AG04449 (cell line): ENCODE data around the gene CCDC80.

Experiments
- CTCF ChIA-PET: fragments of 350-600 bp; formaldehyde crosslinking; extraction: SDS; loops from one replicate; lab custom pipeline; 2021; ENCODE audit warnings: antibody characterized with exemption; lab: Yijun Ruan, JAX
- POLR2A ChIA-PET: fragments of 400-600, 350-600 bp; formaldehyde crosslinking; extraction: SDS; loops from one replicate; lab custom pipeline; 2020; ENCODE audit warnings: antibody characterized with exemption, inconsistent platforms; lab: Yijun Ruan, JAX
- DNase-seq: peaks from one replicate; pipeline ENCODE4 v3.0.0-alpha.2; 2010; ENCODE audit warnings: low read depth, low spot score
- H3K4me3 ChIP-seq: 2 replicates; pipeline ENCODE4 v1.5.1; 2011; ENCODE audit warnings: low read depth, mild to moderate bottlenecking, control low read depth, low read length
- TF ChIP-seq, protein P1 (sequence below): IDR thresholded peaks from one replicate; pipeline ENCODE4 v1.5.1; 2011; ENCODE audit warnings: mild to moderate bottlenecking, moderate library complexity, low read length, control low read depth, inconsistent platforms; ENCODE audit not compliant: insufficient read depth; ENCODE audit errors: missing control alignments

CCDC80 gene

DNA sequence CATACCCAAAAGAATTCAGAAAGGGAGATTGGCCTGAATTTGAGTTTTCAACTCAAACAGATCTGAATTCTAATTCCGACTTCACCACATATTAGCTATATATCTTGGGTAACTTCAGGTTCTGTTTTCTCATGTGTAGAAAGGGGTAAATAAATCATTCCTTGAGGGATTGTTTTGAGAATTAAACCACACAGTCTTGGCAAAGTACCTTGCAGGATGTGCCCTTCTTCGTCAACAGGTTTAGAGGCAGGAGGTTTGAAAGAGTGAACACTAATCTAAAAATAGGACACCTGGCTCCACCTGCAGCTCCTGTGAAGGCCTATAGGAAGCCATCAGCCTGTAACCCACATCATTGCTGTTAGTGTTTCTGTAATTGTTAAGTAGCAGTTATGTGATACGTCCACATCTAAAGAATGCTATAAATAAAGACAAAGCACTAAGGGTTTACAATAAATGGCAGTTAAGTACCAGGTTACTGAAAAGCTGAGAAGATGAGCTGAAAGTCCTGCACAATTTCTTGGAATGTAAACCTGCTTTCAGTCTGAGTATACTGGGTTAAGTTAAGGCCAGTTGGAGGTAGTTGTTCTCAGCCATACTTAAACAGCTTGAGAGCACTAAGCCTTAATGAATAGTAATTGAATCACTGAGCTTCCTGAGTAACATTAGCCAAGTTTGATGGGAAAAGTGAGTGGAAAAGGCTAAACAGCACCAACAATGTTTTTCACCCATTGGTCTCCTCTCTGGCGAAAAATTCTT, 6.0 kb downstream of the CCDC80 start:
- ChIA-PET POLR2A (interaction anchor here (0.9 to 1.5 kb wide), 5 partner anchors 11 to 384 kb away, joined by 3 to 4 read pairs (median 3); a partner anchor contains a TSS), CTCF (interaction anchor here (1.0 to 3.9 kb wide), 10 partner anchors 8 to 399 kb away, joined by 3 to 19 read pairs (median 6); no protein-coding TSS in a partner anchor)
- TF ChIP-seq, protein P1, sequence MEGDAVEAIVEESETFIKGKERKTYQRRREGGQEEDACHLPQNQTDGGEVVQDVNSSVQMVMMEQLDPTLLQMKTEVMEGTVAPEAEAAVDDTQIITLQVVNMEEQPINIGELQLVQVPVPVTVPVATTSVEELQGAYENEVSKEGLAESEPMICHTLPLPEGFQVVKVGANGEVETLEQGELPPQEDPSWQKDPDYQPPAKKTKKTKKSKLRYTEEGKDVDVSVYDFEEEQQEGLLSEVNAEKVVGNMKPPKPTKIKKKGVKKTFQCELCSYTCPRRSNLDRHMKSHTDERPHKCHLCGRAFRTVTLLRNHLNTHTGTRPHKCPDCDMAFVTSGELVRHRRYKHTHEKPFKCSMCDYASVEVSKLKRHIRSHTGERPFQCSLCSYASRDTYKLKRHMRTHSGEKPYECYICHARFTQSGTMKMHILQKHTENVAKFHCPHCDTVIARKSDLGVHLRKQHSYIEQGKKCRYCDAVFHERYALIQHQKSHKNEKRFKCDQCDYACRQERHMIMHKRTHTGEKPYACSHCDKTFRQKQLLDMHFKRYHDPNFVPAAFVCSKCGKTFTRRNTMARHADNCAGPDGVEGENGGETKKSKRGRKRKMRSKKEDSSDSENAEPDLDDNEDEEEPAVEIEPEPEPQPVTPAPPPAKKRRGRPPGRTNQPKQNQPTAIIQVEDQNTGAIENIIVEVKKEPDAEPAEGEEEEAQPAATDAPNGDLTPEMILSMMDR: no peak
- DNase-seq: no peak
- peak overlapping the region; percentile 74 for H3K4me3 ChIP-seq

- CTCF ChIA-PET: interaction anchor here (0.9 to 2.7 kb wide), 5 partner anchors 10 to 401 kb away, joined by 3 to 19 read pairs (median 4); no protein-coding TSS in a partner anchor
- TF ChIP-seq, protein P1: no peak
- POLR2A ChIA-PET: interaction anchor here (1.3 kb wide), 1 partner anchor 12 kb away, joined by 3 read pairs; no protein-coding TSS in a partner anchor
- peak overlapping the region; percentile 74 for H3K4me3 ChIP-seq
- no peak for DNase-seq
These were observed 7.2 kb downstream of the CCDC80 start for GRCh38 chr3:112633757-112634156.

- H3K4me3 ChIP-seq: peak overlapping the region; percentile 74
- ChIA-PET POLR2A (interaction anchor here (1.3 kb wide), 1 partner anchor 12 kb away, joined by 3 read pairs; no protein-coding TSS in a partner anchor), CTCF (interaction anchor here (1.0 to 2.7 kb wide), 2 partner anchors 51 to 101 kb away, joined by 3 to 19 read pairs; no protein-coding TSS in a partner anchor)
- DNase-seq: no peak
- TF ChIP-seq, protein P1: no peak
These were observed 7.8 kb downstream of the CCDC80 start for GRCh38 chr3:112633191-112633590.

- DNase-seq: no peak
- ChIA-PET CTCF (interaction anchor here (1.0 to 2.1 kb wide), 4 partner anchors 10 to 181 kb away, joined by 3 to 6 read pairs (median 4); no protein-coding TSS in a partner anchor), POLR2A (interaction anchor here (1.3 to 1.5 kb wide), 2 partner anchors 9 to 11 kb away, joined by 3 to 4 read pairs; no protein-coding TSS in a partner anchor)
- TF ChIP-seq, protein P1: no peak
- peak overlapping the region; percentile 74 for H3K4me3 ChIP-seq
These were observed 8.3 kb downstream of the CCDC80 start for GRCh38 chr3:112632596-112632995.

- TF ChIP-seq, protein P1: no peak
- ChIA-PET POLR2A (no interaction called here), CTCF (interaction anchor here (0.9 to 2.1 kb wide), 4 partner anchors 11 to 63 kb away, joined by 3 to 6 read pairs (median 5); no protein-coding TSS in a partner anchor)
- H3K4me3 ChIP-seq: no peak overlapping the region
- DNase-seq: no peak
These were observed 9.7 kb downstream of the CCDC80 start for GRCh38 chr3:112631257-112631656.

DNA sequence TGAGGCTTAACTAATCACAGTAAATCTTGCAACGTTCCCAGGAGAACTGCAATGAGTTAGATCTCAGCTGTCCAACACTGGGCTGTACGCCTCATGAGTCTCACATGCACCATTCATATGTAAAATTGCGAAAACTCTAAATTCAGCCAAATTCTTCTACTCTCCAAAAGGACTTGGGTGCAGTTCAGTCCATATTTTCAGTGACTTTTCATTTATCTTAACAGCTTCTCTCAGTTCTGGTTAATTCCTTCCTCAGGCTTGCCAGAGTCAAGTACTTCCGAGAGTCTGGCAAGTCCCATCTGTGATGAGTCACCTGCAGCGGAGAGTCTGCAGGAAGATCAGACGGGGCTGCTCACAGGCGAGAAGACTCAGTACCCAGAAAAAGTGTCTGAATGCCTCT, 11.5 kb downstream of the CCDC80 start:
- ChIA-PET POLR2A (interaction anchor here (0.6 kb wide), 1 partner anchor 10 kb away, joined by 3 read pairs; no protein-coding TSS in a partner anchor), CTCF (interaction anchor here (1.1 to 4.2 kb wide), 4 partner anchors 8 to 47 kb away, joined by 3 to 12 read pairs (median 4); no protein-coding TSS in a partner anchor)
- TF ChIP-seq, protein P1: no peak
- H3K4me3 ChIP-seq: no peak overlapping the region
- DNase-seq: peak; percentile 65
